ENCODE measurements around the gene SERPINA12.
"Not testable (repeated sequence)": the region's sequence is repeated elsewhere in the genome, so short reads cannot be mapped to it uniquely, and the experiment has no call there.

Gene SERPINA12

GRCh38 chr14:94486883-94487282, 22.4 kb downstream of the SERPINA12 start:
- no peak for DNase-seq

GRCh38 chr14:94485944-94486841, 23.1 kb downstream of the SERPINA12 start:
- no peak for DNase-seq

GRCh38 chr14:94484481-94484880, 24.8 kb downstream of the SERPINA12 start:
- no peak for DNase-seq

- DNase-seq: no peak
These were observed 25.5 kb downstream of the SERPINA12 start for GRCh38 chr14:94483729-94484275.

- DNase-seq: no peak
These were observed 26.2 kb downstream of the SERPINA12 start for GRCh38 chr14:94483071-94483451.

- DNase-seq: not testable (repeated sequence)
These were observed 26.9 kb downstream of the SERPINA12 start for GRCh38 chr14:94482132-94483070.

GRCh38 chr14:94481468-94482131, 27.7 kb downstream of the SERPINA12 start:
- no peak for DNase-seq

- DNase-seq: no peak
These were observed 28.5 kb downstream of the SERPINA12 start for GRCh38 chr14:94480809-94481208.

GRCh38 chr14:94478420-94478819, 30.8 kb downstream of the SERPINA12 start:
- DNase-seq: no peak

- no peak for DNase-seq
These were observed 33.2 kb downstream of the SERPINA12 start, which contains the start of gene SERPINA9 for GRCh38 chr14:94476023-94476422. TSS of gene SERPINA9 (minus strand) at chr14:94476197. CDS start at chr14:94469840, 6,357 bp downstream.

GRCh38 chr14:94474581-94475031, 34.7 kb downstream of the SERPINA12 start:
- no peak for DNase-seq

- DNase-seq: no peak
These were observed 35.4 kb downstream of the SERPINA12 start for GRCh38 chr14:94473666-94474410.

- DNase-seq: no peak
These were observed 36.4 kb downstream of the SERPINA12 start for GRCh38 chr14:94472842-94473241.

- no peak for DNase-seq
These were observed 38.2 kb downstream of the SERPINA12 start for GRCh38 chr14:94471045-94471444.

- no peak for DNase-seq
These were observed 39.0 kb downstream of the SERPINA12 start for GRCh38 chr14:94470311-94470710.

GRCh38 chr14:94469261-94469660, 40.0 kb downstream of the SERPINA12 start:
- DNase-seq: no peak

- DNase-seq: no peak
These were observed 41.3 kb downstream of the SERPINA12 start for GRCh38 chr14:94467728-94468520.

GRCh38 chr14:94466706-94467370, 42.4 kb downstream of the SERPINA12 start:
- no peak for DNase-seq

GRCh38 chr14:94465042-94465441, 44.2 kb downstream of the SERPINA12 start:
- DNase-seq: no peak

GRCh38 chr14:94464290-94464689, 45.0 kb downstream of the SERPINA12 start:
- no peak for DNase-seq

Measured in NCI-H1417 treated with DMSO at 0.1 percent for 48 hours (cell line).